HCT116 (cell line): ENCODE results near the gene CBLC. TPM values are rescaled to one million over a fixed set of nuclear protein-coding genes. Genes with fewer than 3 reads are reported as not detected.

Source experiments
- ATAC-seq: fragments of 200-7000 bp; cut with Tn5 transposase; 2 replicates; pipeline ENCODE4 v1.9.1; 2020; ENCODE audit warnings: mild to moderate bottlenecking, moderate library complexity
- BruUV-seq: library from RNA; stranded (reverse); fragments of 400-500 nt; replicated peaks from 2 replicates; lab custom pipeline; 2021; lab: Mats Ljungman, UMichigan
- CTCF ChIA-PET: fragments of 300-600 bp; sonication (Branson Sonifier 250); formaldehyde crosslinking; loops from one replicate; lab custom pipeline; 2021; ENCODE audit warnings: antibody characterized with exemption; lab: Charles Lee
- POLR2A ChIA-PET: fragments of 300-600, 350-600 bp; sonication (Branson Sonifier 250); formaldehyde crosslinking; loops from one replicate; lab custom pipeline; 2021; ENCODE audit warnings: antibody characterized with exemption; lab: Charles Lee
- RAD21 ChIA-PET, 2 experiments: fragments of 300-600 bp; sonication (Branson Sonifier 250); formaldehyde crosslinking; loops; one replicate each; lab custom pipeline; 2023; ENCODE audit warnings: low total read pairs in 2 of 2; ENCODE audit not compliant: uncharacterized antibody in 2 of 2, unreplicated experiment in 2 of 2, low non-redundant PET in 1 of 2; lab: Charles Lee
- DNase-seq: peaks from one replicate; pipeline ENCODE4 v3.0.0-alpha.2; 2010; ENCODE audit warnings: low read depth, low spot score
- H2AFZ ChIP-seq: fragments of 200-600 bp; shearing (Covaris generic), sonication (generic); 2 replicates; pipeline ENCODE4 v1.6.1; 2017; ENCODE audit warnings: low read depth, mixed run types, mixed read lengths, antibody characterized with exemption, low read length; ENCODE audit not compliant: poor library complexity, severe bottlenecking
- H3K27ac ChIP-seq: 2 replicates; pipeline ENCODE4 v1.5.1; 2012; ENCODE audit warnings: low read depth, low read length
- H3K27me3 ChIP-seq: fragments of 200-600 bp; sonication (generic); 2 replicates; pipeline ENCODE4 v1.6.1; 2016; ENCODE audit warnings: mixed run types, low read length, mixed read lengths; ENCODE audit not compliant: insufficient read depth
- H3K36me3 ChIP-seq, 2 experiments: fragments of 200-500 bp in 1 of 2; fragments of 200-600 bp in 1 of 2; sonication (Bioruptor generic) in 1 of 2; sonication (generic) in 1 of 2; 2 replicates each; pipeline versions ENCODE4 v1.5.1 to v1.6.1; 2014 to 2016; ENCODE audit warnings: low read length in 2 of 2, inconsistent platforms in 1 of 2, mixed read lengths in 1 of 2, mixed run types in 1 of 2; ENCODE audit not compliant: insufficient read depth in 2 of 2, control insufficient read depth in 1 of 2
- H3K4me1 ChIP-seq, 2 experiments: fragments of 200-600 bp in 1 of 2; sonication (generic) in 1 of 2; 2 replicates each; pipeline versions ENCODE4 v1.5.1 to v1.6.1; 2012 to 2017; ENCODE audit warnings: low read length in 2 of 2, inconsistent platforms in 1 of 2, mild to moderate bottlenecking in 1 of 2, mixed read lengths in 1 of 2, mixed run types in 1 of 2, moderate library complexity in 1 of 2; ENCODE audit not compliant: insufficient read depth in 2 of 2, control insufficient read depth in 1 of 2
- H3K4me2 ChIP-seq: fragments of 200-600 bp; sonication (generic); 2 replicates; pipeline ENCODE4 v1.6.1; 2017; ENCODE audit warnings: mixed run types, low read length, mixed read lengths
- H3K4me3 ChIP-seq, 2 experiments: fragments of 200-600 bp in 1 of 2; sonication (generic) in 1 of 2; replicated peaks in 1 of 2; 2 replicates each; pipeline ENCODE4 v1.5.1; 2011 to 2016; ENCODE audit warnings: low read length in 2 of 2, control low read depth in 1 of 2, low read depth in 1 of 2, mild to moderate bottlenecking in 1 of 2, mixed read lengths in 1 of 2, mixed run types in 1 of 2
- H3K79me2 ChIP-seq: fragments of 200-600 bp; sonication (generic); 2 replicates; pipeline ENCODE4 v1.6.1; 2017; ENCODE audit warnings: mild to moderate bottlenecking, mixed run types, low read length, moderate library complexity, mixed read lengths; ENCODE audit not compliant: insufficient read depth
- H3K9ac ChIP-seq: fragments of 200-600 bp; sonication (generic); 2 replicates; pipeline ENCODE4 v1.6.1; 2016; ENCODE audit warnings: low read length, mixed read lengths
- H3K9me2 ChIP-seq: fragments of 200-600 bp; sonication (generic), shearing (Covaris generic); 2 replicates; pipeline ENCODE4 v1.6.1; 2017; ENCODE audit warnings: mixed run types, mild to moderate bottlenecking, moderate library complexity; ENCODE audit not compliant: insufficient read depth
- H3K9me3 ChIP-seq, 2 experiments: fragments of 200-500 bp in 1 of 2; fragments of 200-600 bp in 1 of 2; sonication (Bioruptor generic) in 1 of 2; sonication (generic) in 1 of 2; 2 replicates each; pipeline ENCODE4 v1.6.1; 2014 to 2017; ENCODE audit warnings: low read length in 2 of 2, mixed read lengths in 2 of 2, inconsistent platforms in 1 of 2, low read depth in 1 of 2, mild to moderate bottlenecking in 1 of 2, mixed run types in 1 of 2, moderate library complexity in 1 of 2; ENCODE audit not compliant: control insufficient read depth in 1 of 2, insufficient read depth in 1 of 2
- H4K20me1 ChIP-seq: fragments of 200-600 bp; sonication (generic), shearing (Covaris generic); 2 replicates; pipeline ENCODE4 v1.6.1; 2017; ENCODE audit warnings: mixed run types, mild to moderate bottlenecking, moderate library complexity; ENCODE audit not compliant: insufficient read depth
- ATF3 ChIP-seq: IDR thresholded peaks from 2 replicates; pipeline ENCODE4 v1.6.1; 2012
- CTCF ChIP-seq, 3 experiments: fragments of 200-600 bp in 1 of 3; sonication (generic) in 1 of 3; IDR thresholded peaks in 2 of 3; conservative IDR thresholded peaks in 1 of 3; 2 replicates each; pipeline ENCODE4 v1.5.1; 2012 to 2017; ENCODE audit warnings: low read depth in 2 of 3, low read length in 2 of 3, antibody characterized with exemption in 1 of 3, borderline replicate concordance in 1 of 3, control low read depth in 1 of 3, mild to moderate bottlenecking in 1 of 3, mixed read lengths in 1 of 3, mixed run types in 1 of 3, moderate library complexity in 1 of 3; ENCODE audit not compliant: insufficient read depth in 1 of 3
- EGR1 ChIP-seq: IDR thresholded peaks from 2 replicates; pipeline ENCODE4 v1.6.1; 2012; ENCODE audit warnings: low read depth
- ELF1 ChIP-seq: IDR thresholded peaks from 2 replicates; pipeline ENCODE4 v1.6.1; 2012; ENCODE audit warnings: low read depth, borderline replicate concordance
- EZH2 ChIP-seq: fragments of 200-600 bp; sonication (generic); IDR thresholded peaks from 2 replicates; pipeline ENCODE4 v1.6.1; 2017; ENCODE audit warnings: antibody characterized with exemption, mixed run types
- EZH2phosphoT487 ChIP-seq: fragments of 200-600 bp; IDR thresholded peaks from 2 replicates; pipeline ENCODE4 v1.6.1; 2018; ENCODE audit warnings: antibody characterized with exemption, borderline replicate concordance
- FOSL1 ChIP-seq: IDR thresholded peaks from 2 replicates; pipeline ENCODE4 v1.6.1; 2012; ENCODE audit warnings: low read depth
- JUND ChIP-seq: IDR thresholded peaks from 2 replicates; pipeline ENCODE4 v1.6.1; 2012
- MAX ChIP-seq: IDR thresholded peaks from 2 replicates; pipeline ENCODE4 v1.6.1; 2012
- POLR2A ChIP-seq: IDR thresholded peaks from 2 replicates; pipeline ENCODE4 v1.7.0; 2011; ENCODE audit warnings: borderline replicate concordance; ENCODE audit not compliant: insufficient read depth, insufficient read length; ENCODE audit errors: extremely low read depth
- POLR2AphosphoS5 ChIP-seq: IDR thresholded peaks from 2 replicates; pipeline ENCODE4 v1.6.1; 2011; ENCODE audit warnings: mild to moderate bottlenecking, low read depth, low read length, moderate library complexity
- RAD21 ChIP-seq: IDR thresholded peaks from 2 replicates; pipeline ENCODE4 v1.6.1; 2012; ENCODE audit warnings: low read depth, mild to moderate bottlenecking
- REST ChIP-seq: IDR thresholded peaks from 2 replicates; pipeline ENCODE4 v1.6.1; 2012; ENCODE audit warnings: low read depth
- SIN3A ChIP-seq: IDR thresholded peaks from 2 replicates; pipeline ENCODE4 v1.6.1; 2012; ENCODE audit warnings: low read depth
- SP1 ChIP-seq: IDR thresholded peaks from 2 replicates; pipeline ENCODE4 v1.6.1; 2012; ENCODE audit warnings: low read depth
- SRF ChIP-seq: IDR thresholded peaks from 2 replicates; pipeline ENCODE4 v1.6.1; 2012; ENCODE audit warnings: low read depth
- YY1 ChIP-seq: IDR thresholded peaks from 2 replicates; pipeline ENCODE4 v1.6.1; 2011; ENCODE audit warnings: low read length, low read depth, moderate library complexity, mild to moderate bottlenecking; ENCODE audit not compliant: insufficient replicate concordance; ENCODE audit errors: extremely low read depth
- ZBTB33 ChIP-seq: IDR thresholded peaks from 2 replicates; pipeline ENCODE4 v1.6.1; 2011; ENCODE audit warnings: mild to moderate bottlenecking, low read length, moderate library complexity; ENCODE audit not compliant: insufficient replicate concordance; ENCODE audit errors: extremely low read depth
- ZFX ChIP-seq: fragments of 450-650 bp; IDR thresholded peaks from 2 replicates; pipeline ENCODE4 v1.6.1; 2017
- ZNF274 ChIP-seq: fragments of 200-500 bp; sonication (Bioruptor generic); IDR thresholded peaks from 2 replicates; pipeline ENCODE4 v1.6.1; 2014; ENCODE audit warnings: mild to moderate bottlenecking, low read depth, low read length, inconsistent platforms
- intact Hi-C: fragments of 100-400 bp; cut with micrococcal nuclease; formaldehyde crosslinking; loops from 2 replicates; pipeline ENCODE4 v1.10.0; 2022
- total RNA-seq: library from RNA; stranded (reverse); gene quantifications from one replicate; pipeline ENCODE4 v1.2.1, GENCODE V29; 2021; ENCODE audit not compliant: unreplicated experiment

The CBLC gene
- total RNA-seq, 1 experiment from 2014 or later, result 54.3 TPM

- H3K4me2 ChIP-seq, result no peak overlapping the region
- ATAC-seq (no peak), DNase-seq (no peak)
- ChIA-PET CTCF (no interaction called here), RAD21 (no interaction called here), POLR2A (interaction anchor here (1.5 kb wide), 1 partner anchor 47 kb away, joined by 3 read pairs; no protein-coding TSS in a partner anchor)
- H3K36me3 ChIP-seq, result no peaks in the 10 kb centered on the region
- H3K4me1 ChIP-seq, result peaks cover 12 to 19% of the 10 kb centered on the region in 2 experiments
- H3K4me3 ChIP-seq, result no peak overlapping the region
- BruUV-seq, result no TSS peak
- H3K9me3 ChIP-seq, result no peaks in the 10 kb centered on the region
- H3K27me3 ChIP-seq, result no peaks in the 10 kb centered on the region
- no peaks in the 10 kb centered on the region for H4K20me1 ChIP-seq
- no peak overlapping the region for H3K9ac ChIP-seq
- H3K27ac ChIP-seq, result no peak overlapping the region
- intact Hi-C loops, result no loop called here
- H3K9me2 ChIP-seq, result no peaks in the 10 kb centered on the region
- TF ChIP-seq POLR2A, result no peak
- TF ChIP-seq EGR1, result no peak
- TF ChIP-seq JUND, result no peak
- TF ChIP-seq SRF, result no peak
- TF ChIP-seq YY1, result no peak
- TF ChIP-seq ZBTB33, result no peak
- TF ChIP-seq SP1, result no peak
- no peak for TF ChIP-seq ZFX
- no peak for TF ChIP-seq MAX
- TF ChIP-seq POLR2AphosphoS5, result no peak
- TF ChIP-seq SIN3A, result no peak
- TF ChIP-seq ELF1, result no peak
- no peak for TF ChIP-seq EZH2phosphoT487
- no peak for TF ChIP-seq FOSL1
- TF ChIP-seq RAD21, result no peak
- no peak for TF ChIP-seq EZH2
- no peak for TF ChIP-seq CTCF (IDR thresholded peaks at IDR 0.05 in 2 of 3, conservative IDR thresholded peaks at IDR 0.05 in 1 of 3; ENCODE audit: borderline replicate concordance in 1 of 3, insufficient read depth in 1 of 3, low read depth in 2 of 3, low read length in 2 of 3)
- no peak for TF ChIP-seq REST
- no peak for TF ChIP-seq ZNF274
- no peak for TF ChIP-seq ATF3
- no peaks in the 10 kb centered on the region for H3K79me2 ChIP-seq
- H2AFZ ChIP-seq, result no peak overlapping the region
These were observed 48.1 kb upstream of the CBLC start for GRCh38 chr19:44729516-44730033.
